Cardiac fibroblast (primary cell): ENCODE data around the gene PPP2R2D.

ENCODE experiments used
- DNase-seq, 2 donors: peaks; one replicate each; pipeline versions ENCODE4 v3.0.0 to v3.0.0-alpha.2; 2010; ENCODE audit warnings: low read depth in 2 of 2
- H3K4me3 ChIP-seq, 2 donors: replicated peaks in 1 of 2; 1 replicate in 1 of 2; 2 replicates in 1 of 2; pipeline ENCODE4 v1.5.1; 2011; ENCODE audit warnings: low read depth in 2 of 2, low read length in 2 of 2, mild to moderate bottlenecking in 2 of 2, moderate library complexity in 1 of 2
- CTCF ChIP-seq: IDR thresholded peaks from one replicate; pipeline ENCODE4 v1.5.1; 2011; ENCODE audit warnings: low read depth, mild to moderate bottlenecking, low read length, inconsistent platforms

PPP2R2D gene

GRCh38 chr10:131892806-131893675, 7.8 kb upstream of the PPP2R2D start:
- DNase-seq: no peak
- TF ChIP-seq CTCF: no peak
- H3K4me3 ChIP-seq: no peak overlapping the region

- TF ChIP-seq CTCF: no peak
- DNase-seq: no peak
- H3K4me3 ChIP-seq: no peak overlapping the region
Measured at GRCh38 chr10:131895116-131895515, 5.7 kb upstream of the PPP2R2D start.

- H3K4me3 ChIP-seq: no peak overlapping the region
- no peak for TF ChIP-seq CTCF
- no peak for DNase-seq
Measured at GRCh38 chr10:131896403-131896802, 4.4 kb upstream of the PPP2R2D start.

GRCh38 chr10:131897297-131897899, 3.4 kb upstream of the PPP2R2D start:
- no peak for TF ChIP-seq CTCF
- no peak overlapping the region for H3K4me3 ChIP-seq
- no peak for DNase-seq

- H3K4me3 ChIP-seq: no peak overlapping the region
- DNase-seq: no peak
- TF ChIP-seq CTCF: no peak
Measured at GRCh38 chr10:131898061-131898460, 2.7 kb upstream of the PPP2R2D start.

- no peak for TF ChIP-seq CTCF
- H3K4me3 ChIP-seq: no peak overlapping the region
- no peak for DNase-seq
Measured at GRCh38 chr10:131898713-131899112, 2.1 kb upstream of the PPP2R2D start.
